Muscle of back (tissue), 11 donors: ENCODE measurements around the gene PPP6R3. TPM values are rescaled to one million over a fixed set of nuclear protein-coding genes. Genes with fewer than 3 reads are reported as not detected.

Experiments
- DNase-seq, 3 donors: peaks; one replicate each; pipeline versions ENCODE4 v3.0.0 to v3.0.0-alpha.2; 2013
- polyA plus RNA-seq, 10 donors: library from polyadenylated mRNA; unstranded; fragments of 120-200 nt; gene quantifications; one replicate each; pipeline ENCODE4 v1.2.1, GENCODE V29; 2013; ENCODE audit not compliant: insufficient read length in 10 of 10

The PPP6R3 gene
- polyA plus RNA-seq, 10 donors: 42.0 to 75.3 (median 56.0) TPM

- no peak for DNase-seq
Measured at GRCh38 chr11:68552542-68552941, 92.0 kb downstream of the PPP6R3 start.

- no peak for DNase-seq
Measured at GRCh38 chr11:68560216-68560615, 99.7 kb downstream of the PPP6R3 start.

GRCh38 chr11:68563454-68563853 is 102.9 kb downstream of the PPP6R3 start:
- DNase-seq: no peak

GRCh38 chr11:68564261-68564660 is 103.7 kb downstream of the PPP6R3 start:
- DNase-seq: no peak

GRCh38 chr11:68565768-68566167 is 105.2 kb downstream of the PPP6R3 start:
- DNase-seq: no peak

- DNase-seq: no peak
Measured at GRCh38 chr11:68567553-68567952, 107.0 kb downstream of the PPP6R3 start.

GRCh38 chr11:68569357-68569756 is 108.8 kb downstream of the PPP6R3 start:
- DNase-seq: no peak

GRCh38 chr11:68570691-68571090 is 110.1 kb downstream of the PPP6R3 start:
- no peak for DNase-seq

GRCh38 chr11:68574308-68574707 is 113.8 kb downstream of the PPP6R3 start:
- no peak for DNase-seq

GRCh38 chr11:68575025-68575665 is 114.6 kb downstream of the PPP6R3 start:
- no peak for DNase-seq

GRCh38 chr11:68579455-68579854 is 118.9 kb downstream of the PPP6R3 start:
- DNase-seq: no peak

- DNase-seq: no peak
Measured at GRCh38 chr11:68581439-68581838, 120.9 kb downstream of the PPP6R3 start.

GRCh38 chr11:68581901-68582300 is 121.3 kb downstream of the PPP6R3 start:
- DNase-seq: no peak

- no peak for DNase-seq
Measured at GRCh38 chr11:68582416-68583040, 122.0 kb downstream of the PPP6R3 start.

GRCh38 chr11:68583041-68583446 is 122.5 kb downstream of the PPP6R3 start:
- DNase-seq: no peak

GRCh38 chr11:68584097-68584496 is 123.5 kb downstream of the PPP6R3 start:
- peak in 2 of 3 donors; percentile 15 to 34 for DNase-seq

GRCh38 chr11:68584991-68585524 is 124.5 kb downstream of the PPP6R3 start:
- no peak for DNase-seq

- no peak for DNase-seq
Measured at GRCh38 chr11:68589547-68590216, 129.1 kb downstream of the PPP6R3 start.

GRCh38 chr11:68591719-68592118 is 131.2 kb downstream of the PPP6R3 start:
- no peak for DNase-seq

- no peak for DNase-seq
Measured at GRCh38 chr11:68593441-68593840, 132.9 kb downstream of the PPP6R3 start.

GRCh38 chr11:68594123-68594522 is 133.6 kb downstream of the PPP6R3 start:
- no peak for DNase-seq

GRCh38 chr11:68596231-68596630 is 135.7 kb downstream of the PPP6R3 start:
- no peak for DNase-seq
